SK-N-SH (cell line): ENCODE measurements around the gene MOB1A.

Experiments
- CTCF ChIP-seq: fragments of 200-600 bp; sonication (generic); IDR thresholded peaks from 2 replicates; pipeline ENCODE4 v1.6.1; 2017; ENCODE audit warnings: antibody characterized with exemption, mild to moderate bottlenecking, moderate library complexity
- EZH2phosphoT487 ChIP-seq: fragments of 200-600 bp; sonication (generic); IDR thresholded peaks from 2 replicates; pipeline ENCODE4 v1.6.1; 2017; ENCODE audit warnings: low read depth, mixed run types, mild to moderate bottlenecking, antibody characterized with exemption, moderate library complexity, borderline replicate concordance
- GATA2 ChIP-seq: sonication (generic); formaldehyde crosslinking; IDR thresholded peaks from 2 replicates; pipeline ENCODE4 v1.5.0; 2020; ENCODE audit warnings: mild to moderate bottlenecking, missing genetic modification reagents
- JUND ChIP-seq: IDR thresholded peaks from 2 replicates; pipeline ENCODE4 v1.4.0; 2012
- MAX ChIP-seq: IDR thresholded peaks from 2 replicates; pipeline ENCODE4 v1.4.0; 2012; ENCODE audit warnings: low read depth
- POLR2AphosphoS5 ChIP-seq: IDR thresholded peaks from 2 replicates; pipeline ENCODE4 v1.6.1; 2012; ENCODE audit warnings: low read depth, low read length
- RAD21 ChIP-seq: IDR thresholded peaks from 2 replicates; pipeline ENCODE4 v1.6.1; 2012; ENCODE audit warnings: mild to moderate bottlenecking, low read length
- REST ChIP-seq: IDR thresholded peaks from 2 replicates; pipeline ENCODE4 v1.6.1; 2012; ENCODE audit warnings: mild to moderate bottlenecking, low read depth, low read length, moderate library complexity
- SIN3A ChIP-seq: IDR thresholded peaks from 2 replicates; pipeline ENCODE4 v1.6.1; 2012; ENCODE audit warnings: low read depth, mild to moderate bottlenecking, low read length, moderate library complexity, borderline replicate concordance
- TAF1 ChIP-seq: IDR thresholded peaks from 2 replicates; pipeline ENCODE4 v1.6.1; 2012; ENCODE audit warnings: low read depth, mild to moderate bottlenecking, low read length, moderate library complexity, borderline replicate concordance

GRCh38 chr2:74188018-74188601, 9.4 kb upstream of the MOB1A start:
- TF ChIP-seq POLR2AphosphoS5 = no peak
- no peak for TF ChIP-seq CTCF
- TF ChIP-seq TAF1 = no peak
- peak; percentile 13; the same call in 1 of the 2 replicates for TF ChIP-seq MAX
- no peak for TF ChIP-seq RAD21
- TF ChIP-seq REST = no peak
- TF ChIP-seq EZH2phosphoT487 = no peak
- TF ChIP-seq GATA2 (CRISPR knock-in tag) = no peak
- TF ChIP-seq JUND = peak; percentile 26; the same call in 1 of the 2 replicates
- no peak for TF ChIP-seq SIN3A
